ENCODE results near the gene SLC6A8.

DNA sequence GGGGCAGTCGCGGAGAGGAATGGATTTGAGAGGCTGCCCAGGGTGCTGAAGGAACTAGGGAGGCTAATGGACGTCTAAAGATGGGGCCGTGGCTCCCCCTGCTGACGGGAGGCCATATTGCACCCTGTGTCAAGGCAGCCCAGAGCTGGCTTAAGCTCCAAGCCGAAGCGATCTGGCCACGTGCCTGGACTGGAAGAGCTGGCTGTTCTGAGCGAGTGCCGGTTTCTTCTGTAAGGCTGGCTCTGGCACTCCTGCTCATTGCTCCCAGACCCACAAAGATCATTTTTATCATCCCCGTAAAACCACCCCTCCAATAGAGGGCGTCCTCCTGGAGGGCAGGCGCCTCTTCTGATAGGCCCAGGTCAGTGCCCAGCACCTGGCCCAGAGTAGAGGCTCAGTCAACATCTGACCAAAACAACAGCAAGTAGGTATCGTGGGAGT is 19.8 kb upstream of the SLC6A8 start:
- TF ChIP-seq, protein P1, sequence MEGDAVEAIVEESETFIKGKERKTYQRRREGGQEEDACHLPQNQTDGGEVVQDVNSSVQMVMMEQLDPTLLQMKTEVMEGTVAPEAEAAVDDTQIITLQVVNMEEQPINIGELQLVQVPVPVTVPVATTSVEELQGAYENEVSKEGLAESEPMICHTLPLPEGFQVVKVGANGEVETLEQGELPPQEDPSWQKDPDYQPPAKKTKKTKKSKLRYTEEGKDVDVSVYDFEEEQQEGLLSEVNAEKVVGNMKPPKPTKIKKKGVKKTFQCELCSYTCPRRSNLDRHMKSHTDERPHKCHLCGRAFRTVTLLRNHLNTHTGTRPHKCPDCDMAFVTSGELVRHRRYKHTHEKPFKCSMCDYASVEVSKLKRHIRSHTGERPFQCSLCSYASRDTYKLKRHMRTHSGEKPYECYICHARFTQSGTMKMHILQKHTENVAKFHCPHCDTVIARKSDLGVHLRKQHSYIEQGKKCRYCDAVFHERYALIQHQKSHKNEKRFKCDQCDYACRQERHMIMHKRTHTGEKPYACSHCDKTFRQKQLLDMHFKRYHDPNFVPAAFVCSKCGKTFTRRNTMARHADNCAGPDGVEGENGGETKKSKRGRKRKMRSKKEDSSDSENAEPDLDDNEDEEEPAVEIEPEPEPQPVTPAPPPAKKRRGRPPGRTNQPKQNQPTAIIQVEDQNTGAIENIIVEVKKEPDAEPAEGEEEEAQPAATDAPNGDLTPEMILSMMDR (IDR thresholded peaks at IDR 0.05), result peak; percentile 51 to 76 (median 70)
- TF ChIP-seq POLR2A (IDR thresholded peaks at IDR 0.05), result no peak

All from heart left ventricle (tissue), 13 donors.